GM19328 (cell line): ENCODE measurements around the gene SRPRA.
"Not testable (repeated sequence)": the region's sequence is repeated elsewhere in the genome, so short reads cannot be mapped to it uniquely, and the experiment has no call there.

Experiments
- ATAC-seq: cut with Tn5 transposase; IDR thresholded peaks from one replicate; pipeline ENCODE4 v1.9.1; 2021; ENCODE audit warnings: mild to moderate bottlenecking, moderate library complexity; ENCODE audit not compliant: unreplicated experiment

Gene SRPRA, protein sequence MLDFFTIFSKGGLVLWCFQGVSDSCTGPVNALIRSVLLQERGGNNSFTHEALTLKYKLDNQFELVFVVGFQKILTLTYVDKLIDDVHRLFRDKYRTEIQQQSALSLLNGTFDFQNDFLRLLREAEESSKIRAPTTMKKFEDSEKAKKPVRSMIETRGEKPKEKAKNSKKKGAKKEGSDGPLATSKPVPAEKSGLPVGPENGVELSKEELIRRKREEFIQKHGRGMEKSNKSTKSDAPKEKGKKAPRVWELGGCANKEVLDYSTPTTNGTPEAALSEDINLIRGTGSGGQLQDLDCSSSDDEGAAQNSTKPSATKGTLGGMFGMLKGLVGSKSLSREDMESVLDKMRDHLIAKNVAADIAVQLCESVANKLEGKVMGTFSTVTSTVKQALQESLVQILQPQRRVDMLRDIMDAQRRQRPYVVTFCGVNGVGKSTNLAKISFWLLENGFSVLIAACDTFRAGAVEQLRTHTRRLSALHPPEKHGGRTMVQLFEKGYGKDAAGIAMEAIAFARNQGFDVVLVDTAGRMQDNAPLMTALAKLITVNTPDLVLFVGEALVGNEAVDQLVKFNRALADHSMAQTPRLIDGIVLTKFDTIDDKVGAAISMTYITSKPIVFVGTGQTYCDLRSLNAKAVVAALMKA

GRCh38 chr11:126268708-126269579 is at the start of gene SRPRA, which contains the start of gene FOXRED1:
SRPRA (minus strand) TSS chr11:126268895; CDS start chr11:126268804, 91 bp downstream.
FOXRED1 (plus strand) TSS chr11:126269154; CDS start chr11:126269207, 53 bp downstream.
- ATAC-seq: peak; percentile 99

DNA sequence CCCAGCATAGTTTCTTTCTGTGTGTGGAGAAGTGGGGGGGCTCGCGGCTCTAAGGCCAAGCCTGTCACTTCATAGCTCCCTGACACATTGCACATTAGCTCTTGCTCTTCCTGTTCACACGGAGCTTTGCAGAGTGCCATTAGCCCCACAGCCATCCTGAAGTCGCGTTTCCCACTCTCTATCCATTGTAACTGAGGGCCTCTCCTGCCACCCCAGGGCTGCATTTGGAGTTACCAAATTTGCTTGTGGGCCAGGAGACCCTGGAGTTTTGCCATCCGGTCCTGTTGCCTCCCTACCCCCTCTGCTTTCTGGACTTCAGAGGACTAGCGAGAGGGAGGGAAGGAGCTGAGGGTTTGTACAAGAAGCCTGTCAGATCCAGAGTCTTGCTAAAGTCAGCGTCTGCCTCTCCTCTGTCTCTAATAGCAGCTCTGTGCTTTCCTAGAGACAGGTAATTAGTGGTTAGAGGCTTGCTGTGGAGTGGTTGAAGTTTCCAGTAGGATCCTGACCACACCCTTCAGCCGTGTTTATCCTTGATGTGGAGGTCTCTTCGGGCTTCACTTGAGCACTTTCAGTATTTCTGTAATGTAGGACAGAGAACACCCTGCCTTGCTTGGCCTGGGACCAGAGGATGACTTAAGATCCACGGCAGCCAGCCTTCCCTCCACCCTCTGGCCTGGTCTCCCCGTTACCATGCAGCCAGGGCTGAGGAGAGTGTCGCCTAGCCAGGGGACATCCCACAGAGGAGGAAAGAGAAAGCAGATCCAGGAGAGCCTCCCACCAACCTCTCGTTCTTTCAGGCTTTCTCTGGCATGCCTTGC is 49.3 kb upstream of the SRPRA start:
- ATAC-seq: peak; percentile 2

GRCh38 chr11:126317432-126317755 is 48.7 kb upstream of the SRPRA start:
- no peak for ATAC-seq

DNA sequence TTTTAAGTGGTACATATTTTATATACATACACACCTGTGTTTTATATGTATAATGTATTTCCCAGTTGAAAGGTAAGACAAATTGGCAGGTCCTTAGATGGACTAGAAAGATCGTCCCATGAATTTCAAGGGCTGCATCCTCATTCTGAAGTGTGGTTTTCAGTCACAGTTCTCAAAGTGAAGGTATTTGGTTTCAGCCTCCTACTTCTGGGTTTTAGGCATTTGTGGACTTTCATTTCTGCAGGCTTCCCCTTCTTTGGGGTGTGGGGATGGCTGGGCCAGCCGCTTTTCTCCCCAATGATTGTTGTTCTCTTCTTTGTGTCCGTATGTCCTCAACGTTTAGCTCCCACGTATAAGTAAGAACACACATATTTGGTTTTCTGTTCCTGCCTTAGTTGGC is 45.1 kb upstream of the SRPRA start:
- ATAC-seq: no peak

GRCh38 chr11:126312961-126313360 is 44.3 kb upstream of the SRPRA start:
- no peak for ATAC-seq

- peak; percentile 54 for ATAC-seq
These were observed 43.0 kb upstream of the SRPRA start for GRCh38 chr11:126311401-126312291.

GRCh38 chr11:126310992-126311310 is 42.3 kb upstream of the SRPRA start:
- no peak for ATAC-seq

DNA sequence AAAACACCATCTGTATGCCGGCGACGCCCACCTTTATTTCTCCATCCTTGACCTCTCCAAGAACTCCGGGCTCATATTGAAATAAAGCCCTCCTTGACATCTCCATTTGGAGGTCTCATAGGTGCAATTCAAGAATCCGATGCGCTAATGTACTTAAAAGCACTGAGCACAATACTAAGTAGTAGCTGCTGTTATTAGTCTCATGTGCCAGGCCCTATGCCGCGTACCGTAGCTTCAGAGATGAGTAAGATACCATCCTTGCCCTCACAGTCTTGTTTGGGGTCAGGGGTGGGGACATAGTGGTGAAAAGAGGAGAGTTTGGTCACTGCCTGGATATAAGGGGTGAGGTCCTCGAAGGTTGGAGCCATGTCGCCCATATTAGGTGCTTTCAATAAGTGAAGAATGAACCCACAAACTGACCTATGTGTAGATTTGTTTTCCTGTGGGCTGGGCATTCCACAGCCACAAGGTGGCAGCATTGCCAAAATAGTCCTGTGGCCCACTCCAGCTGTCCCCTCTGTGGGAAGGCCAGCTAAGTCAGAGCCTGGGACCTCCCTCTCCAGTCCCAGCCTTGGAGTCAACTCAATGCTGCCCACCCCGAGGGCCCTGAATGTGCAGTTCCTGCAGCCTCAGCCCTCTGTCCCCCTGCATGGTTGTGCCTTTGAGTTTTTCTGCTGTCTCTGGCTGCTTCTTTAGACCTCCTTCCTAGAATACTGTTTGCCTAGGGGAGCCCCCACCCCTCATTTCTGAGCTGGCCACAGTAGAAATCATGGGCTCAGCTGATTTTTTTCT is 41.7 kb upstream of the SRPRA start:
- no peak for ATAC-seq

DNA sequence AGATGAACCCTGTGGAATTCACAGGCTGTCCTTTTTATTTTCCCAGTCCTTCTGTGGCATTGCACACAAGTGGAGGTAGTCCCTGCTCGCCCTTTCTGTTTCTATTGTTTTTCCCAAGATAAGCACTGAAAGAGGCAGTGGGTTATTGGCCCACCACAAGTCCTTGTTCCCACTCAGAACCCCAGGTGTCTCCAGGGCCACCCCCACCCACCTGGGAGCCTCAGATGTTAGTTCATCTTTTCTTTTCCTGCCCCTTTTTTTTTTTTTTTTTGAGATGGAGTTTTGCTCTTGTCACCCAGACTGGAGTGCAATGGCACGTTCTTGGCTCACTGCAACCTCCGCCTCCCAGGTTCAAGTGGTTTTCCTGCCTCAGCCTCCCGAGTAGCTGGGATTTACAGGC is 40.1 kb upstream of the SRPRA start:
- ATAC-seq: not testable (repeated sequence)

- ATAC-seq: no peak
These were observed 39.6 kb upstream of the SRPRA start for GRCh38 chr11:126308271-126308671.

DNA sequence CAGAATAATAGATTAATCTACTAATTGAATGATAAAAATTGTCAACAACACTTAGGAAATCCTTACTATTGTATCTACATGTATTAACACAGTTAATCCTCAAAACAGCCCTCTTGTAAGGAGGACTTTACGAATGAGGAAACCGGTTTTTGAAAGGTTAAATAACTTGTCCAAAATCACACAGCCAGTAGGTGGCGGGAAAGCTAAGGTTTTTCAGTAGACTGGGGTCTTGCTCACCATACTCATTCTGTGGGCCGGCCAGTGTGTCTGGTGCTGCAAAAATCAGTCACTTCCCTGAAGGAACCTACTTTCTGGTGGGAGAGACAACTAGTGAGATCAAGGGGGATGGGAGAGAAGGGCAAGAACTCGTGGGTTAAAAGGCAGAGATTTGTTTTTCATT is 39.0 kb upstream of the SRPRA start:
- ATAC-seq: no peak

- ATAC-seq: no peak
These were observed 37.0 kb upstream of the SRPRA start for GRCh38 chr11:126305699-126306098.

GRCh38 chr11:126304457-126305075 is 35.9 kb upstream of the SRPRA start:
- ATAC-seq: no peak

GRCh38 chr11:126303623-126304456 is 35.1 kb upstream of the SRPRA start, which contains the start of gene DCPS:
DCPS (plus strand) TSS chr11:126304060; CDS start chr11:126304081, 21 bp downstream.
- peak; percentile 89 for ATAC-seq

GRCh38 chr11:126297004-126297403 is 28.3 kb upstream of the SRPRA start:
- no peak for ATAC-seq

GRCh38 chr11:126293726-126294125 is 25.0 kb upstream of the SRPRA start:
- ATAC-seq: no peak

- ATAC-seq: no peak
These were observed 22.2 kb upstream of the SRPRA start for GRCh38 chr11:126290887-126291286.
